Stimulated activated CD4-positive, alpha-beta T cell treated with anti-CD3 and anti-CD28 coated beads, Interleukin-4, amount 100 ng/mL, for 48 hours (primary cell): Measurements from ENCODE around the gene NT5DC2.

ENCODE experiments used
- DNase-seq, 2 donors: peaks; one replicate each; pipeline ENCODE4 v3.0.0-alpha.2; 2020; ENCODE audit warnings: low read depth in 2 of 2

Gene NT5DC2

GRCh38 chr3:52524752-52525679 is 8.6 kb downstream of the NT5DC2 start:
- DNase-seq = no peak

DNA sequence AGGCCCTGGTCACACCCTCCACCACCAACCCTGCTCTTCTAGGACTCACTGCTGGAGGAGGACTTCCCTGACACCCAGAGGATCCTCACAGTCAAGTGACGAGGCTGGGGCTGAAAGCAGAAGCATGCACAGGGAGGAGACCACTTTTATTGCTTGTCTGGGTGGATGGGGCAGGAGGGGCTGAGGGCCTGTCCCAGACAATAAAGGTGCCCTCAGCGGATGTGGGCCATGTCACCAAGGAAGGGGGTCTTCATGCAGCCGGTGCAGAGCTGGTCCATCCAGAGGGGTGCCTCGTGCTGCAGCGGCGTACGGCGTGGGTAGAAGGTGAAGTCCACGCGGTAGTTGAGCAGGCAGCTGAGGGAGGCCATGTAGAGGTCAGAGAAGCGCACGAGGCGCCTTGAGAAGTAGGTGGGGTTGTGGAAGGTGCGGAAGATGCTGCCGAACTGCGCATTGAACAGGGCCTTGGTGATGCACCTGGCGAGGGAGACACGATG is 9.4 kb downstream of the NT5DC2 start:
- DNase-seq = no peak

GRCh38 chr3:52523386-52524257 is 10.0 kb downstream of the NT5DC2 start:
- no peak for DNase-seq

DNA sequence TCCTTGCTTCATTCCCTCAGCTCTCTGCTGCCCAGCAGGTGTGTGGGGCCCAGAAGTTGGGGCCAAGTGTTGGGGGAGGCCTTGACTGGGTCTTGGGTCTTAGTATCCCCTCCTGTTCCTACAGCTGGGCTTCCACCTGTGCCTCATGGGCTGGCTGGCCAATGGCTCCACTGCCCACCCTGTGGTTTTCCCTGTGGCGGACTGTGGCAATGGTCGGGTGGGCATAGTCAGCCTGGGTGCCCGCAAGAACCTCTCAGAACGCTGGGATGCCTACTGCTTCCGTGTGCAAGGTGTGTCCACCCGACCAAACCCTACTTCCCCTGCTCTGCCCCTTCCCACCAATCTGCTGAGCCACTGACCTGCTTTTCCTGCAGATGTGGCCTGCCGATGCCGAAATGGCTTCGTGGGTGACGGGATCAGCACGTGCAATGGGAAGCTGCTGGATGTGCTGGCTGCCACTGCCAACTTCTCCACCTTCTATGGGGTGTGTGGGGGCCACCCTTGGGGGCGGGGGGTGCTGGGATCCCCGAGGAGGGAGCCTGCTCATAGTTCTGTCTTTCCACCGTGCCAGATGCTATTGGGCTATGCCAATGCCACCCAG is 10.9 kb downstream of the NT5DC2 start:
- DNase-seq = no peak

- no peak for DNase-seq
Measured at GRCh38 chr3:52521881-52522650, 11.6 kb downstream of the NT5DC2 start.

DNA sequence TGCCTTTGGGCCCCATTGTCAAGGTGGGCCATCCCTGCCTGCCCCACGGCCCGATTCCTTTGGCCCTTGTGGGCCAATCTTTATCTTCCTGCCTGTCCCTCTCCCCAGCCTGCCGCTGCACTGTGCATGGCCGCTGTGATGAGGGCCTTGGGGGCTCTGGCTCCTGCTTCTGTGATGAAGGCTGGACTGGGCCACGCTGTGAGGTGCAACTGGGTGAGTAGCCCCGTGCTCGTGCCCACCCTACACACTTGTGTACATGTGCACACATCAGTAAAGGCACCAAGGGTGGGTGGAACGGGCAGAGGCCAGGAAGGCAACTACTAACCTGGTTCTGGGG is 12.2 kb downstream of the NT5DC2 start:
- DNase-seq = no peak

DNA sequence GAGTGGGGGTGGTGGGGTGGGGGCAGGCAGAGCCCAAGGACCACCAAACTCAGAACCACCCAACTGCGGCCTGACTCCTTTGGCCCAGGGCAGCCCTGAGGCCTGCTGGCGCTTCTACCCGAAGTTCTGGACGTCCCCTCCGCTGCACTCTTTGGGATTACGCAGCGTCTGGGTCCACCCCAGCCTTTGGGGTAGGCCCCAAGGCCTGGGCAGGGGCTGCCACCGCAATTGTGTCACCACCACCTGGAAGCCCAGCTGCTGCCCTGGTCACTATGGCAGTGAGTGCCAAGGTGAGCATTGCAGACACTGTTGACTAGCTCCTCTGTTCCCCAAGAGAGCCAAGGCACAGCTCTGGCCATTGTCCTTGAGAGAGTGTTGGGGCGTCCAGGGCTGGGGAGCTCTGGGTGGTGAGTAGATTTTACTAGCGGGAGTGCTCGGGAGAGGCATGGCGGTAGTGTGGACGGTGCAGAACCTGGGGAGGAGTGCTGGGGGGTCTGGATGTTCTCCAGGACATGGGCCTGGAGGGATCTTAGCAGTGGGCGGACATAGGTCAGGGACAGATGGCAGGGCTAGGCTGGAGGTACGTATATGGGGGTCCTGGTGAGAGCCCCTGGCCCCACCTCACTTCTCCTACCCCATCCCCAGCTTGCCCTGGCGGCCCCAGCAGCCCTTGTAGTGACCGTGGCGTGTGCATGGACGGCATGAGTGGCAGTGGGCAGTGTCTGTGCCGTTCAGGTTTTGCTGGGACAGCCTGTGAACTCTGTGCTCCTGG is 12.8 kb downstream of the NT5DC2 start:
- no peak for DNase-seq

DNA sequence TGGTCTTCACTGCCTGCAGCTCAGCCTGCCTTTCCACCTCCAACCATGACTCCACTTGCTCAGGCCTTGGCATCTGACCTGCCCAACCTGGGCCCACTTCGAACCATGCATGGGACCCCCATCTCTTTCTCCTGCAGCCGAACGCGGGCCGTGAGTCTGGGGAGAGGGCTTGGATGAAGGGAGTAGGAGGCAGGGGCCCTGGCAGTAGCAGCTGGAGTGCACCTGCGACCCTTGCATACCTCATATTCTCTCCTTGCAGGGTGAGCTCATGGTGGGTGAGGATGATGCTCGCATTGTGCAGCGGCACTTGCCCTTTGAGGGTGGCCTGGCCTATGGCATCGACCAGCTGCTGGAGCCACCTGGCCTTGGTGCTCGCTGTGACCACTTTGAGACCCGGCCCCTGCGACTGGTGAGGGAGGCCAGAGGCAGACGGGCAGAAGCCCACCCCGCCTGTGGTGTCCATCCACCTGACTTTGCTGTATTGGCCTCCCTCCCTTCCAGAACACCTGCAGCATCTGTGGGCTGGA is 13.5 kb downstream of the NT5DC2 start:
- no peak for DNase-seq

DNA sequence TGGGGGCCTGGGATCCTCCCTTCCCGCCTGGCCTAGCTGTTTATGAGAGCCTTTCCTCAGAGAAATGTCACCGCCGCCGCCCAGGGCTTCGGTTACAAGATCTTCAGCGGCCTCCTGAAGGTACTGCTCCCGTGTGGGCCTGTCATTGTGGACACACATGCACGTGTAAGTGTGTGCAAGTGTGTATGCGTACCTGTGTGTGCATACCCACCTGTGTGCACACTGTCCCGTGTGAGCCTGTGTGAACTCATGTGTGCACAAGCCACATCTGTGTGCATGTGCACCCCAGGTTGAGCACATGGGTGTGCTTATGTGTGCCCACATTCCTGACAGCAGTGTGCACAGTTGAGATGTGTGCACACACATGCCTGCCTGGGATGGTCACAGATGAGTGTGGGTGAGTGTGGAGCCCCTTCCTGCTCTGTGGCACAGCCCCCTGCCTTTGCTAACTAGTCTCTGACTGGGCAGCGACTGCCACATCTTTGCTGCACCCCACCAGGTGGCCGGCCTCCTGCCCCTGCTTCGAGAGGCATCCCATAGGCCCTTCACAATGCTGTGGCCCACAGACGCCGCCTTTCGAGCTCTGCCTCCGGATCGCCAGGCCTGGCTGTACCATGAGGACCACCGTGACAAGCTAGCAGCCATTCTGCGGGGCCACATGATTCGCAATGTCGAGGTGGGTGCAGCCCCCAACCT is 14.1 kb downstream of the NT5DC2 start:
- no peak for DNase-seq

DNA sequence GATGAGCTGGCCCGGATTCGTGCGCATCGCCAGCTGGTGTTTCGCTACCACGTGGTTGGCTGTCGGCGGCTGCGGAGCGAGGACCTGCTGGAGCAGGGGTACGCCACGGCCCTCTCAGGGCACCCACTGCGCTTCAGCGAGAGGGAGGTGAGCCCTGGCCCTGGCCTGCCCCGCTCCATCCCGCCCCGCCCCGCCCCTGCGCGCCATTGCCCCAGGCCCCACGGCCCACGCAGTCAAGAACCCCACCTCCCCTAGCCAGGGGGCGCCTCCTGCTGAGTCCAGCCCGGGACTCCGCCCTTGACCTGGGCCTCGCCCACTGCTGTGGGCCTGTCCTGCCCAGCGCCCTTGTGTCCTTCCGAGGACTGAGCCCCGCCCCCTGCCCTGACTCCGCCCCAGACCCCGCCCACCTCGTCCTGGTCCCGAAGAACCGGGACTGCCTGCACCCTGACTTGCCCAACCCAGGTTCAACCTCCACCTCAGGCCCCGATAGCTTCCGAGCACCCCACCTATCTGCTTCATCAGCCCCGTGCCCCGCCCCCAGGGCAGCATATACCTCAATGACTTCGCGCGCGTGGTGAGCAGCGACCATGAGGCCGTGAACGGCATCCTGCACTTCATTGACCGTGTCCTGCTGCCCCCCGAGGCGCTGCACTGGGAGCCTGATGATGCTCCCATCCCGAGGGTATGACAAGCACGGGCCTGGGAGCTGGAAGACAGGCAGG is 14.8 kb downstream of the NT5DC2 start:
- no peak for DNase-seq

GRCh38 chr3:52517796-52518722 is 15.6 kb downstream of the NT5DC2 start:
- DNase-seq = no peak

DNA sequence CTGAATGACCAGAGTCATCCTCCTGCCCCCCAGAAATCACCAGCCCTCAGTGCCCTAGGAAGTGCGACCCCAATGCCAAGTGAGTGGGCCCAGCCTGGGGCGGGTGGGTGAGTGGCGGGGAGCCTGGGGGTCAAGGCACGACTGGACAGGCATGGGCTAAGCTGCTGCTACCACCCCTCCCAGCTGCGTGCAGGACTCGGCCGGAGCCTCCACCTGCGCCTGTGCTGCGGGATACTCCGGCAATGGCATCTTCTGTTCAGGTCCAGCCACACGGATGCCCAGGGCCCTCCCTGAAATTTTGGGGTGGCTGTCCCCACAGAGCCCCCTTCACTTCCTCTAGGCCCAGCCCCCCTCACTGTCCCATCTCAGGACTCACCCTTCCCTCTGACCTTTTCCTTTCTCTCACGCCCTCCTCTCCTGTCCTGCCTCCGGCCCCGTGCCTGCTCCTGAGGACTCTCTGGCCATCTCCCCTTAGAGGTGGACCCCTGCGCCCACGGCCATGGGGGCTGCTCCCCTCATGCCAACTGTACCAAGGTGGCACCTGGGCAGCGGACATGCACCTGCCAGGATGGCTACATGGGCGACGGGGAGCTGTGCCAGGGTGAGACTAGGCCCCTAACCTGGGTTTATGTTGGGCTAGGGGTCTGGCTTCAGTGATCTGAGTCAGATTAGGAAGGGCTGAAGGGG is 17.0 kb downstream of the NT5DC2 start:
- no peak for DNase-seq

DNA sequence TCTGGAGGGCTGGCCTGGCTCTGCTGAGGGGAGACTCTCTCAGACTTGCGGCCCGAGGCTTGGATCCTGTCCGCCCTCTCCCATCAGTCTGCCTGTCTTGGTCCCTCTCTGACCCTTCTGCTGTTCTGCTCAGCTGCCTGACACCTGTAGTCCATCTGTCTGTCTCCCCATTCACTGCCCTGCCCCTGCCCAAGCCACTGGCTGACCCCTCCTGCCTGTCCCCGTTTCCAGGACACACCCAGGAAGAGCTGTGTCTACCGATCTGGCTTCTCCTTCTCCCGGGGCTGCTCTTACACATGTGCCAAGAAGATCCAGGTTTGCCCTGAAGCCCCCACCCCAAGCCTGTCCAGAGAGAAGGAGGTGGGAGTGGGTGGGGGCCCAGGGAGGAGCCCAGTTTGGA is 18.5 kb downstream of the NT5DC2 start:
- DNase-seq = no peak

GRCh38 chr3:52514576-52514975 is 19.1 kb downstream of the NT5DC2 start:
- no peak for DNase-seq

DNA sequence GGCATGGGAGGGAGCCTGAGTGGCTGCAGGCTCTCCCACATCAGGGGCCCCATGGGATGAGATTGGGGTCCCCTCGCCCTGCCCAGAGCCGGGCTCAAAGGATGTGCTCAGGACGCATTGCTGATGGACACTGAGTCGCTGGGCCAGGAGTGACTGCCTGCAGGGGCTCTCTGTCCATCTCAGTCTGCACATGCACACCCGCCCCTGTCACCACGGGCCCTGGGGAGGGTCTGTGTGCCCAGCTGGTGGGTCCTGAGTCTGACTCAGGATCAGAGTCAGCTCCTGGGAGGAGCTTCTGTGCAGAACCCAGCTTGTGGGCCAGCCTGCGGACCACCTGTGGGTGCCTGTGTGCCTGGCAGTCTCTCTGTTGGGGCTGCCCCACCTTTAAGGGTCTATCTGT is 20.4 kb downstream of the NT5DC2 start:
- DNase-seq = no peak

- DNase-seq = no peak
Measured at GRCh38 chr3:52512727-52513126, 20.9 kb downstream of the NT5DC2 start.

DNA sequence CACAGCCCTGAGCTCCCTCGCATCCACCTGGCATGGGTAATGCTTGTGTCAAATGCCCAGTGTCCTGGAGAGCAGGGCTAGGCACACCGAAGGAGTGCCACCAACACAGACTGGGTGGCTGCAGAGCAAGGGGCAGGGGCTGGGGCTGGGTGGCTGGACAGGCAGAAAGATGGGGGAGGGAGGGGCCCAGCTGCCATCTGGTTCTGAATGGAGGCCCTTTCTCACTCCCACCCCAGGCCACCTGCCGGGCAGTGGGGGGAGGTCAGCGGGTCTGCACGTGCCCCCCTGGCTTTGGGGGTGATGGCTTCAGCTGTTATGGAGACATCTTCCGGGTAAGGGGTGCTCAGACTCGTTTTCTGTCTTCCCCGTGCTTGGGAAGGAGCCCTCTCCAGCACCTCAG is 21.6 kb downstream of the NT5DC2 start:
- DNase-seq = no peak

- DNase-seq = no peak
Measured at GRCh38 chr3:52511509-52511908, 22.1 kb downstream of the NT5DC2 start.
